ENCODE measurements around the gene TMUB2. TPM values are rescaled to one million over a fixed set of nuclear protein-coding genes. Genes with fewer than 3 reads are reported as not detected.

Gene TMUB2
- polyA plus RNA-seq, 4 donors: 40.0 to 54.2 (median 42.8) TPM

DNA sequence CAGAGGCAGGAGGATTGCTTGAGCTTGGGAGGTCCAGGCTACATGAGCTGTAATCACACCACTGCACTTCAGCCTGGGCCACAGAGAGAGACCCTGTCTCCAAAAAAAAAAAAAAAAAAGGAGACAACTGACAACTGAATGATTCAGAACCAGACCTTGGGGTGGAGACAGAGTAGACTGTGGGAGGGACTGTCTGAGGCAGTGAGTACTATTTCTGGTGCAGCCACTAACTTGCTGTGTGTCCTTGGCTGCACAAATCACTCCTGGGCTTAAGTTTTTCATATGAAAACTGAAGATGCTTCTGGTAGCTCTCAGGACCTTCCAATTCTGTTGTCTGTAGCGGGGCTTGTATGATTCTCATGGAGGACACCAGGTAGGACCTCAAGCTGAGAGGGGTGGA lies 10.5 kb upstream of the TMUB2 start:
- no peak for DNase-seq (ENCODE audit: low read depth in 4 of 4, low spot score in 3 of 4)

GRCh38 chr17:44176671-44177501 lies 9.9 kb upstream of the TMUB2 start:
- no peak for DNase-seq (ENCODE audit: low read depth in 4 of 4, low spot score in 3 of 4)

- no peak for DNase-seq (ENCODE audit: low read depth in 4 of 4, low spot score in 3 of 4)
Measured at GRCh38 chr17:44177640-44178039, 9.1 kb upstream of the TMUB2 start.

DNA sequence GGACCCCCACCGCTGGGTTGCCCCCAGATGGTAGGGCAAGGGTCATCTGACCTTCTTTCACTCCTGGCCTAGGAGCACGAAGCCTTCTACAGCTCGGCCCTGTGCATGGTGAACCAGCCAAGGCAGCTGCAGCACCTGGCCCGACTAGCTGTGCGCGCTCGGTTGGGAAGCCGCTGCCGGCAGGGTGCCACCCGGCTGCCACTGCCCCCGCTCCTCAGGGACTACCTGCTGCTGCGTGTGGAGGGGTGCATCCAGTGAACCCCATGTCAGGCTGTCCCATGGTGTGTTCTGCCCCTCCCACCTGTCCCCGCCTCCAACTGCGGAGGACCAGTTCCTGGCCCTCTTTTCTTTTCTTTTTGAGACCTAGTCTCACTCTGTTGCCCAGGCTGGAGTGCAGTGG lies 8.6 kb upstream of the TMUB2 start:
- DNase-seq (ENCODE audit: low read depth in 4 of 4, low spot score in 3 of 4): no peak

DNA sequence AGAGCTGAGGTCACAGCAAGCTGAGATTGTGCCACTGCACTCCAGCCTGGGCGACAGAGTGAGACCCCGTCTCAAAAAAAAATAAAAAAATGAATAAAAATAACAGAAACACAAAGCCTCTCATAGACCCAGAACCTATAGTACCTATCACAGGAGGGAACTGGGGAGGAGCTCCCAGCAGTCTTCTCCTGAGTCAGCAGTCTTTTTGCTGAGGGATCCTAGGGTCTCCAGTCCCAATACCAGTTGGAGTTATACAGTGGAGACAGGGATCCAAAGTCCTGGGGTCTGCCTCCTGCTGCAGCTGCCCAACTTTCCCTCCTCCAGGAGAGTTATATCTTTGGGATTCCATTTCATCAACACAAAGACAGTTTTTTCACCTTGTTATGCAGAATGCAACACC lies 3.7 kb upstream of the TMUB2 start:
- no peak for DNase-seq (ENCODE audit: low read depth in 4 of 4, low spot score in 3 of 4)

DNA sequence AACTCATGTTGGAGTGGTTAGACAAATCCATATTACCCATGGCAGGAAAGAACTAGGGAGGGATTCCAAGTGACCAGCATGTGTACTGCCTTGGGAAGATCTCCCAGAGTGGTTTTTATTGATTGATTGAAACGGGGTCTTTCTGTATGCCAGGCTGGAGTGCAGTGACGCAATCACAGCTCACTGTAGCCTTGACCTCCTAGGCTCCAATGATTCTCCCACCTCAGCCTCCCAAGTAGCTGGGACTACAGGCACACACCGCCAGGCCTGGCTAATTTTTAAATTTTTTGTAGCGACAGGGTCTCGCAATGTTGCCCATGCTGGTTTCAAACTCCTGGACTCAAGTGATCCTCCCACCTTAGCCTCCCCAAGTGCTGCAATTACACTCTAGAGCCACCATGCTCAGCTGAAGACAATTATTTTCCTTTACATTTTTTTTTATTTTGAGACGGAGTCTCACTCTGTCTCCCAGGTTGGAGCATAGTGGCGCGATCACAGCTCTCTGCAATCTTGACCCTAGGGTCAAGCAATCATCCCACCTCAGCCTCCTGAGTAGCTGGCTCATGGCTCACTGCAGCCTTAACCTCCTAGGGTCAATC lies 2.5 kb upstream of the TMUB2 start:
- DNase-seq (ENCODE audit: low read depth in 4 of 4, low spot score in 3 of 4): no peak

DNA sequence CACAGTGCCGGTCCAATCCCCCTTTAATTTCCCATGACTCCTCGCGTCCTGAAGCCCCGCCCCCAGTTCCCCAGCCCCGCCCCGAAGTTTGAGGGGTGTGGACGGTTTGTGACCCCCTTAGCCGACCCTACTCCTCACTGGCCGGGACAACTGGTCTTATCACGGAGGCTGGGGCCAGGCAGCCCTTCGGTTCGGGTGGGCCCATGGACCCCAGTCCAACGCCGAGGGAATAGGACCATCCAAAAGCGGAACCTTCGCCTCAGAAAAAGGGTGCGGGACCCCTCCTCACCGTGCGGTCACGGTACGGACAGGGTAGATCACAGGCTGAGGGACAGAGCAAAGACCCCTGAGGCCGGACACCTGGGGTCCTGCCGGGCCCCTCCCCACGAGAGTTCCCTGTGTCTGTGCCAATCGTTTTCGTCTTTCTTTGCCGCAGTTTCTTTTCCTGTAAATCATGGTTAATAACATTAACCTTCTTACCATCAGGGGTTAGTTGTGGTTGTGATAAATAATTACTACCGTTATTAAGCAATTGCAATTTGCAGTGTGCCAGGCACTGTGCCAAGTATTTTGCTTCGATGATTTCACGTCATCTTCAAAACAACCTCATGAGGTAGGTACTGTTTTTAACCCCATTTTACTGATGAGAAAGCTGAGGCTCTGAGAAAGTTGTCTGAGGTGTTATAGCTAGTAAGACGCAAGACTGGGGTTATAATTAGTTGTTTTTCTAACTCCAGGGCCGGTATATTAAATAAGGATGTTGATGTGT lies 543 bp downstream of the TMUB2 start:
- DNase-seq (ENCODE audit: low read depth in 4 of 4, low spot score in 3 of 4): no peak

DNA sequence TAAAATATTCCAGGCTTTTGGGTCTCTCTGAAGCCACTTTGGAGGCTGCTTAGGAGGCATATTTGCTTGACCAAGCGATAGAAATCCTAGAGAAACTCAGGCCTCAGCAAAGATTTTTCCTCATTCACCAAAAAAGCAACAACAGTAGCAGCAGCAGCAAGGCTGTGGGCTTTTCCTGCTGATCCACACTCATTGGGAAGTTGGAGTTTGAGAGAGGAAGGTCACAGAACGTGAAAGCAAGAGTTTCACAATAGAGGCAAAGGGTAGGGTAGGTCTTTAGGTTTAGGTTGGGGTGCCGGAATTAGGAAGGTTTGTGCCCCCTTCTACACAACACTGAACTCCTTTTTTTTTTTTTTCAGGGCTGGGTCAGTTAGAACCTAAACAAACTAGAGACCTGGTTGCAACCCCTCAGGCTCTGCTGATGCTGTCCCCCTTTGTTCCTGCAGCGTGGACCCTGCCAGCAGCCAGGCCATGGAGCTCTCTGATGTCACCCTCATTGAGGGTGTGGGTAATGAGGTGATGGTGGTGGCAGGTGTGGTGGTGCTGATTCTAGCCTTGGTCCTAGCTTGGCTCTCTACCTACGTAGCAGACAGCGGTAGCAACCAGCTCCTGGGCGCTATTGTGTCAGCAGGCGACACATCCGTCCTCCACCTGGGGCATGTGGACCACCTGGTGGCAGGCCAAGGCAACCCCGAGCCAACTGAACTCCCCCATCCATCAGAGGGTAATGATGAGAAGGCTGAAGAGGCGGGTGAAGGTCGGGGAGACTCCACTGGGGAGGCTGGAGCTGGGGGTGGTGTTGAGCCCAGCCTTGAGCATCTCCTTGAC lies 2.0 kb downstream of the TMUB2 start:
- DNase-seq (ENCODE audit: low read depth in 4 of 4, low spot score in 3 of 4): no peak

GRCh38 chr17:44190481-44190880 lies 3.7 kb downstream of the TMUB2 start:
- DNase-seq (ENCODE audit: low read depth in 4 of 4, low spot score in 3 of 4): no peak

DNA sequence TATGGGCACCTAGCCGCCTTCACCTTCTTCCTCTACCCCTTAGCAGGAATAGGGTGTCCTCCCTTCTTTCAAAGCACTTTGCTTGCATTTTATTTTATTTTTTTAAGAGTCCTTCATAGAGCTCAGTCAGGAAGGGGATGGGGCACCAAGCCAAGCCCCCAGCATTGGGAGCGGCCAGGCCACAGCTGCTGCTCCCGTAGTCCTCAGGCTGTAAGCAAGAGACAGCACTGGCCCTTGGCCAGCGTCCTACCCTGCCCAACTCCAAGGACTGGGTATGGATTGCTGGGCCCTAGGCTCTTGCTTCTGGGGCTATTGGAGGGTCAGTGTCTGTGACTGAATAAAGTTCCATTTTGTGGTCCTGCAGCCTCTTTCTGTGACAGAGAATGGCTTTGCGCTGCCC lies 4.6 kb downstream of the TMUB2 start:
- DNase-seq (ENCODE audit: low read depth in 4 of 4, low spot score in 3 of 4): no peak

DNA sequence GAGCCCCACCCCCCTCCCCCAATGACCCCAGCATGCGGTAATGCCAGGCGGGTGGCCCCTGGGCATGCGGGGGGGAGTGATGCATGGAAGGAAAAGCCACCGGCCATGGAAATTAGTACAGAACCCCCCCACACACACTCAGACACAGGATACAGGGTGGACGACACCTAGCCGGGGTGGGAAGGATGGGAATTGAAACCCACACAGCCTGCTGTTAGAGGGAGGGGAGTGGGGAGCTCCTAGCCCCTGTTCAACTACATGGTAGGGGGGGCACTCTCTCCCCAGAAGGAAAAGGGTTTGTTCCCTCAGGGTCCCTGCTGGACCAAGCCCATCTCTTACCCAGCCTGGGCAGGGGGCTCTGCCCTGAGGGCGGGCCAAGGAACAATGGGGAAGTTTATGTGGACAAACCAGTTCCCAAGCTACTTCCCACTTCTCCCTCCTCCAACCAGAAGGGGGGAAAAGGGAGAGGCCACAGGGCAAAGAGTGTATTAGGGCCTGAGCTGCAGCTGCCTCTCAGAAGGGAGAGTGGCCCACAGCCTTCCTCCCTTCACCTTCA lies 5.2 kb downstream of the TMUB2 start:
- no peak for DNase-seq (ENCODE audit: low read depth in 4 of 4, low spot score in 3 of 4)

- DNase-seq (ENCODE audit: low read depth in 4 of 4, low spot score in 3 of 4): no peak
Measured at GRCh38 chr17:44192750-44193149, 6.0 kb downstream of the TMUB2 start.

DNA sequence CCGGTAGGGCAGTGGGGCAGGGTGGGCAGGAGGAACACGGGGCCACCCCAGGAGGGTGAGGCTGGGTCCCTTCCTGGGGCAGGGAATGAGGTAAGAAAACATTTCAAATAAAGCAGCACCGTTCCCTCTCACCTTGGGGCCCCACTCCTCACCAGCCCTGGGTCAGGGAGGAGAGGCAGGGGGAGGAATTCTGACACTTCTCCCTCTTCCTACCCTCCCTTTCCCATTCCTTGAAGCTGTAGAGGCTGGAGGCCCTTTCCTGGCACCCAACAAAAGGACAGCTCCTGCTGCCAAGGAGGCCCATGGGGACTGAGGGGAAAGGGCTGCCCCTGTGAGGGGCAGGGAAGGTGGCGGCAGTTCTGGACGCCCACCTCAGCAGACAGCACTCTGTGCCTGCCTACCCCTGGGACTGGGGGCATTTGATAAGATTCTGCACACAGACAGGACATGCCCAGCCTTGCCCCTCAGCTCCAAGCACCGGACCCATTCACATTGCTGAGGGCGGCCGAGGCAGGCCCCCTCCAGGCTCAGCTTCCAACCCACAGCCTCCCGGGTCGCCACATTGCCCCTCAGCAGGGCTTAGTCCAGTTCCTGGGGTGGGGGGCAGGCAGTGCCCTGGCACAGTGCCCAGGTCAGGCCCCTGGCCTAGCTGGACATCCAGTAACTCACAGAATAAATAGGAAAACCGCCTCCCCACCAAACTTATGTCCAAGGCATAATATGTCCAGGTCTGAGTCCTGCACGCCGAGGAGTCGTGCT lies 6.7 kb downstream of the TMUB2 start:
- no peak for DNase-seq (ENCODE audit: low read depth in 4 of 4, low spot score in 3 of 4)

DNA sequence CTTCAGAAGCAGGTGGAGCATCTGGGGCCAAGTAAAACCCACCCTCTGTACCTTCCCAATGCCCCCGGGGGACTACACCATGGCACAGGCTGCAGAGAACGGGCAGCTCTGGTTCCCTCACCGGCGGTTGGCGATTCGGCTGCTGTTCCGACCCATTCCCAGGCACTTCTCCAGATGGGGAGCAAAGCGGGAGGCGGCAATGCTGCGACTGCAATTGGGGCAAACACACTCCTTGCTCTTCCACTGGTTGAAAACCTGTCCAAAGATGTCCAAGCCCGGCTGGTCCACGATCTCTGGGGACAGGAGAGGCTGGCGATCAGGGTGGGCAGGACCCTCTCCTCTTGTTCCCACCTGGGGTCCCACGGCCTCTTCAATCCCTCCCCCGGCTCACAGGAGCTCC lies 10.3 kb downstream of the TMUB2 start:
- no peak for DNase-seq (ENCODE audit: low read depth in 4 of 4, low spot score in 3 of 4)

- DNase-seq (ENCODE audit: low read depth in 4 of 4, low spot score in 3 of 4): no peak
Measured at GRCh38 chr17:44197980-44198720, 11.4 kb downstream of the TMUB2 start.

- DNase-seq (ENCODE audit: low read depth in 4 of 4, low spot score in 3 of 4): peak in 1 of 4 donors; percentile 50
Measured at GRCh38 chr17:44198721-44199552, 12.2 kb downstream of the TMUB2 start.

GRCh38 chr17:44199553-44200477 lies 13.0 kb downstream of the TMUB2 start, which contains the start of gene ATXN7L3:
Gene ATXN7L3, minus strand, starts transcription at chr17:44199884. Its CDS starts 1,814 bp downstream, at chr17:44198070.
- DNase-seq (ENCODE audit: low read depth in 4 of 4, low spot score in 3 of 4): peak; percentile 92 to 95 (median 95)

All from left renal pelvis (tissue), 4 donors.